Smooth muscle cell (in vitro differentiated cells): ENCODE results near the gene EIF5A2. TPM values are rescaled to one million over a fixed set of nuclear protein-coding genes. Genes with fewer than 3 reads are reported as not detected.

ENCODE experiments used
- DNase-seq: peaks from one replicate; lab custom pipeline; 2025; ENCODE audit not compliant: unreplicated experiment; lab: John Stamatoyannopoulos, UW
- H2AFZ ChIP-seq: fragments of 200-600 bp; sonication (generic); 2 replicates; pipeline ENCODE4 v1.6.0; 2016; ENCODE audit warnings: antibody characterized with exemption, low read depth, mild to moderate bottlenecking
- H3F3A ChIP-seq: fragments of 200-600 bp; sonication (generic); 2 replicates; pipeline ENCODE4 v1.6.0; 2017; ENCODE audit warnings: antibody characterized with exemption, low read depth
- H3K27ac ChIP-seq: fragments of 200-600 bp; sonication (generic); 2 replicates; pipeline ENCODE4 v1.5.1; 2016; ENCODE audit warnings: low read depth, mild to moderate bottlenecking
- H3K27me3 ChIP-seq: fragments of 200-600 bp; sonication (generic); 2 replicates; pipeline ENCODE4 v1.6.1; 2016; ENCODE audit warnings: low read depth, mild to moderate bottlenecking
- H3K36me3 ChIP-seq: fragments of 200-600 bp; sonication (generic); 2 replicates; pipeline ENCODE4 v1.5.1; 2016; ENCODE audit warnings: low read depth
- H3K4me1 ChIP-seq: fragments of 200-600 bp; sonication (generic); 2 replicates; pipeline ENCODE4 v1.5.1; 2016; ENCODE audit warnings: low read depth
- H3K4me2 ChIP-seq: fragments of 200-600 bp; sonication (generic); 2 replicates; pipeline ENCODE4 v1.6.0; 2016; ENCODE audit warnings: mild to moderate bottlenecking
- H3K4me3 ChIP-seq: fragments of 200-600 bp; sonication (generic); 2 replicates; pipeline ENCODE4 v1.5.1; 2016; ENCODE audit warnings: mild to moderate bottlenecking
- H3K79me2 ChIP-seq: fragments of 200-600 bp; sonication (generic); 2 replicates; pipeline ENCODE4 v1.6.0; 2016; ENCODE audit warnings: low read depth, mild to moderate bottlenecking
- H3K9ac ChIP-seq: fragments of 200-600 bp; sonication (generic); 2 replicates; pipeline ENCODE4 v1.6.0; 2016; ENCODE audit warnings: low read depth
- H3K9me3 ChIP-seq: fragments of 200-600 bp; sonication (generic); replicated peaks from 2 replicates; pipeline ENCODE4 v1.5.1; 2016; ENCODE audit warnings: low read depth
- H4K20me1 ChIP-seq: fragments of 200-600 bp; sonication (generic); 2 replicates; pipeline ENCODE4 v1.6.0; 2016; ENCODE audit warnings: low read depth
- WGBS: methylation state at CpG from one replicate; pipeline ENCODE4 v1.1.7; 2016; ENCODE audit warnings: low lambda C conversion rate; 5-methylcytosine and 5-hydroxymethylcytosine counted together
- polyA plus RNA-seq: library from polyadenylated mRNA; unstranded; fragments of >200 nt; fragmentation: Nextera tagmentation; extraction: Ambion mirVana; gene quantifications from 2 replicates; pipeline ENCODE4 v1.2.1, GENCODE V29; 2016
- total RNA-seq: library from RNA; depleted of rRNA; stranded (reverse); fragments of >200 nt; gene quantifications from 2 replicates; pipeline ENCODE4 v1.2.3, GENCODE V29; 2014
- TF ChIP-seq, protein P1 (sequence below): fragments of 200-600 bp; sonication (generic); IDR thresholded peaks from 2 replicates; pipeline ENCODE4 v1.5.1; 2017; ENCODE audit warnings: borderline replicate concordance, mild to moderate bottlenecking, antibody characterized with exemption; ENCODE audit not compliant: insufficient read depth, poor library complexity, severe bottlenecking

EIF5A2 gene
- total and polyA plus RNA-seq, 2 experiments from 2014 or later: 5.8 to 6.8 TPM

DNA sequence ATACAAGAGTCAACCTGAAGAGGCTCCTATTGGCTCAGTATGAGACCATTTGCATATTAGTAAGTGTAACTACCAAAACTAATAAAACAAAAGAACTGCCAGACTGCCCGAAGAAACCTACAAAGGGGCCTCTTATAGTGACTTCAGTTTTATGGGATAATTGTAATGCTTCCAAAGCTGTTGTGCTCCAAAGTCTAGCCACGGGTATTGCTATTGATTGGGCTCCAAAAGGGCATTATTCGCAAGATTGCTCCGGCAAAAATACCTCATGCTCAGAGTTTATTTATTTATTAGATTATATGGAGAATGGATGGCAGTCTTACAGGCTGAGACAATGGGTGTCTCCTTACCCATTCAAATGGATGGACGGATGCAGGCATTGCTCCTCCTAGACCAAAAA is 49.8 kb downstream of the EIF5A2 start:
- Histone ChIP-seq H3K79me2 (no peaks in the 10 kb centered on the region), H2AFZ (no peak overlapping the region), H3K4me1 (no peaks in the 10 kb centered on the region), H3F3A (peaks cover under 1% of the 10 kb centered on the region), H3K9me3 (no peaks in the 10 kb centered on the region), H3K27me3 (no peaks in the 10 kb centered on the region), H4K20me1 (no peaks in the 10 kb centered on the region), H3K9ac (no peak overlapping the region), H3K4me2 (no peak overlapping the region), H3K27ac (no peak overlapping the region), H3K36me3 (no peaks in the 10 kb centered on the region), H3K4me3 (no peak overlapping the region)
- DNase-seq: no peak
- TF ChIP-seq, protein P1, sequence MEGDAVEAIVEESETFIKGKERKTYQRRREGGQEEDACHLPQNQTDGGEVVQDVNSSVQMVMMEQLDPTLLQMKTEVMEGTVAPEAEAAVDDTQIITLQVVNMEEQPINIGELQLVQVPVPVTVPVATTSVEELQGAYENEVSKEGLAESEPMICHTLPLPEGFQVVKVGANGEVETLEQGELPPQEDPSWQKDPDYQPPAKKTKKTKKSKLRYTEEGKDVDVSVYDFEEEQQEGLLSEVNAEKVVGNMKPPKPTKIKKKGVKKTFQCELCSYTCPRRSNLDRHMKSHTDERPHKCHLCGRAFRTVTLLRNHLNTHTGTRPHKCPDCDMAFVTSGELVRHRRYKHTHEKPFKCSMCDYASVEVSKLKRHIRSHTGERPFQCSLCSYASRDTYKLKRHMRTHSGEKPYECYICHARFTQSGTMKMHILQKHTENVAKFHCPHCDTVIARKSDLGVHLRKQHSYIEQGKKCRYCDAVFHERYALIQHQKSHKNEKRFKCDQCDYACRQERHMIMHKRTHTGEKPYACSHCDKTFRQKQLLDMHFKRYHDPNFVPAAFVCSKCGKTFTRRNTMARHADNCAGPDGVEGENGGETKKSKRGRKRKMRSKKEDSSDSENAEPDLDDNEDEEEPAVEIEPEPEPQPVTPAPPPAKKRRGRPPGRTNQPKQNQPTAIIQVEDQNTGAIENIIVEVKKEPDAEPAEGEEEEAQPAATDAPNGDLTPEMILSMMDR: no peak
- 95% methylated on average over 5 of the region's 5 CpGs for WGBS

DNA sequence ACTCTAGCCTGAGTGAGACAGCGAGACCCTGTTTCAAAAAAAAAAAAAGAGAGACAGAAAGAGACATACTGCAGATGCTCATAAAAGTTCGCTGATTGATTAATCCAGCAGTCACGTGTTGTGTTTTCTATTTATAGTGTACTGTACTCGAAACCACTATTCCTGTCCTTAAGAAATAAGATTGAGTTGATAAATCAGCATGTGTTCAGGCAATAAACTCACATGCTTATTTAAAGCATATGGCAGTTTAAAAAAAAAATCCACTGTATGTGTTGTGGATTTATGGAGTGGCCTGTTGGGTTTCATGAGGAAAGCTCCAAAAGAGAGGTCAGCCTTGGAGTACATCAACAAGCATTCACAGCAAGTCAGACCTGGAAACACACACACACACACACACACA is 56.1 kb downstream of the EIF5A2 start:
- 29% methylated on average over 4 of the region's 4 CpGs for WGBS
- TF ChIP-seq, protein P1: no peak
- H3K9me3 ChIP-seq: no peaks in the 10 kb centered on the region

DNA sequence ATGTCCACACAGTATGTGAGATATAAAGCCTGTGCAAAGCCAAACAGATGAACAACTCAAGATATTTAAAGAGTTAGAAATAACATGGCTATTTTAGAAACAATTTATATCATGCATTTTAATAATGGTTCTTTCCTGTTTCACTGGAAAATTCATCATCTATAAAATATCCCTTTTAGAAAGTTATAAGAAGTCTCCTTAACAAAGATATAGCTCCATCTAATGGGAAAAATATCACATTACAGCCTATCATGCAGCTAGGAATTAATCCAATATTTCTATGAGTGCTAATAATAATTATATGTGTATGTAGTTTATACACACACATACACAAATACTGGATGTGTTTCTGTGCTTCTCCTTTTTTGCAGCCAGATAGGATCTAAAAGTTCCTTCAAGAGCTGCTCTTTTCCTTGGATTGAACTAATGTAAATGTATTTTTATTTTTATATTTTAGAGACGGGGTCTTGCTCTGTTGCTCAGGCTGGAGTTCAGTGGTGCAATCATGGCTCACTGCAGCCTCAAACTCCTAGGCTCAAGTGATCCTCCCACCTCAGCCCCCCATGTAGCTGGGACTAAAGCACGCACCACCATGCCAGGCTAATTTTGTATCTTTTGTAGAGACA is 60.0 kb downstream of the EIF5A2 start:
- H3K79me2 ChIP-seq: no peaks in the 10 kb centered on the region
- H3K27ac ChIP-seq: no peak overlapping the region
- H3K27me3 ChIP-seq: no peaks in the 10 kb centered on the region
- no peak overlapping the region for H3K9ac ChIP-seq
- no peak overlapping the region for H3K4me2 ChIP-seq
- no peaks in the 10 kb centered on the region for H3K36me3 ChIP-seq
- no peak overlapping the region for H2AFZ ChIP-seq
- H4K20me1 ChIP-seq: no peaks in the 10 kb centered on the region
- H3F3A ChIP-seq: no peaks in the 10 kb centered on the region
- H3K4me3 ChIP-seq: no peak overlapping the region
- no peak for DNase-seq
- TF ChIP-seq, protein P1: peak; percentile 60
- H3K9me3 ChIP-seq: no peaks in the 10 kb centered on the region
- 98% methylated on average over 2 of the region's 2 CpGs for WGBS
- H3K4me1 ChIP-seq: no peaks in the 10 kb centered on the region

More for the DNA sequence above, 56.1 kb downstream of the EIF5A2 start:
- Histone ChIP-seq H3F3A (no peaks in the 10 kb centered on the region), H3K27ac (no peak overlapping the region), H3K36me3 (no peaks in the 10 kb centered on the region), H3K27me3 (no peaks in the 10 kb centered on the region), H3K4me1 (no peaks in the 10 kb centered on the region), H3K9ac (no peak overlapping the region), H2AFZ (no peak overlapping the region), H3K4me3 (no peak overlapping the region), H3K79me2 (no peaks in the 10 kb centered on the region), H4K20me1 (no peaks in the 10 kb centered on the region), H3K4me2 (no peak overlapping the region)
- no peak for DNase-seq

DNA sequence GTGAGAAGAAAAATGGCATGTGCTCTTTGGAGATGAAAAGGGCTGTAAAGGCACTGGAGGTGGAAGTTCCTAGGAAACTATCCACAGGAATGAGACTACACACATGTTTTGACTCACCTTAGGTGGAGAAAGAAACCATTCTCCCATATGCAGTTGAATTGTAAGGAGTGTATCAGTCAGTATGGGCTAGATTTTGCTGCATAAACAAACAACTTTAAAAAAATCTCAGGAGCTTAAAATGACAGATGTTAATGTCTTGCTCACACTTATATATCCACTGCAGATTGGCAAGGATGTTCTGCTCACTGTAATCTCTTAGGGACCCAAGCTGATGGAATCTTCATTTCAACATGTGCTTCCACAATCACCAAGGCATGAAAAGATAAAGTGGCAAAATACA is 64.1 kb downstream of the EIF5A2 start:
- no peaks in the 10 kb centered on the region for H3K4me1 ChIP-seq
- no peaks in the 10 kb centered on the region for H3K36me3 ChIP-seq
- H3F3A ChIP-seq: no peaks in the 10 kb centered on the region
- no peaks in the 10 kb centered on the region for H3K79me2 ChIP-seq
- TF ChIP-seq, protein P1: no peak
- no peaks in the 10 kb centered on the region for H3K27me3 ChIP-seq
- H3K9ac ChIP-seq: no peak overlapping the region
- no peaks in the 10 kb centered on the region for H3K9me3 ChIP-seq
- H3K4me3 ChIP-seq: no peak overlapping the region
- no peak overlapping the region for H3K27ac ChIP-seq
- no peak overlapping the region for H3K4me2 ChIP-seq
- no peak overlapping the region for H2AFZ ChIP-seq
- DNase-seq: no peak
- H4K20me1 ChIP-seq: no peaks in the 10 kb centered on the region
